ENCODE measurements around the gene KLHL29. TPM values are rescaled to one million over a fixed set of nuclear protein-coding genes. Genes with fewer than 3 reads are reported as not detected.
"Not testable (repeated sequence)": the region's sequence is repeated elsewhere in the genome, so short reads cannot be mapped to it uniquely, and the experiment has no call there.

Gene KLHL29
- total RNA-seq, 1 experiment from 2014 or later, result 3.4 TPM

DNA sequence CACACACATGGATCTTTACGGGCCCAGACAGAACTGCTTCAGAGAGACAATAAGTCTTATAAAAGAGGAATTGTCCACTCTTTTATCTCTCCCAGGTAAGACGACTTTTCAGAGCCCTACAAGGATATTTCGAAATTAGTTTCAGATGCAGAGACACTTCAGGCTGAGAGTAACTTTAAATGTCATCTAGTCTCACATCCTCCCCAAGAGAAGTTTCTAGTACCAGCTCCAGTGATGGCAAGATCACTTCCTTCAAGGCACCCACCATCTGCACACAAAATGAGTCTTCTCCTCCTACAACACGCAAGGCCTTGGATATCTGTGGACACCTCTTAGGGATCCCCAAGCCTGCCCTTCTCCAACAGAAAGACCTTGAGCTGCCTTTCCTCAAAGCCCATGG is 39.0 kb upstream of the KLHL29 start:
- DNase-seq, result no peak
- H3K4me2 ChIP-seq, result no peak overlapping the region
- H3F3A ChIP-seq (ENCODE audit: insufficient read depth, low read depth), result no peaks in the 10 kb centered on the region
- H3K27me3 ChIP-seq (ENCODE audit: insufficient read depth, low read depth), result peaks cover 89% of the 10 kb centered on the region
- intact Hi-C loops (cut with micrococcal nuclease; ENCODE audit: unreplicated experiment), result no loop called here
- H4K20me1 ChIP-seq (ENCODE audit: insufficient read depth), result no peaks in the 10 kb centered on the region
- no peaks in the 10 kb centered on the region; the same call in 1 of the 2 replicates for H3K9me3 ChIP-seq (ENCODE audit: insufficient read depth, low read depth)
- H3K4me1 ChIP-seq (replicated peaks; ENCODE audit: insufficient read depth), result no peaks in the 10 kb centered on the region
- no peak overlapping the region for H3K4me3 ChIP-seq
- no peaks in the 10 kb centered on the region for H3K9me2 ChIP-seq (ENCODE audit: insufficient read depth)
- H3K27ac ChIP-seq, result no peak overlapping the region
- CTCF ChIA-PET, result no interaction called here
- H3K36me3 ChIP-seq (ENCODE audit: low read depth), result no peaks in the 10 kb centered on the region
- TF ChIP-seq CTCF (conservative IDR thresholded peaks at IDR 0.05) (no peak), EZH2 (IDR thresholded peaks at IDR 0.05; ENCODE audit: low read depth) (no peak)
- H2AFZ ChIP-seq, result no peak overlapping the region
- no TSS peak for BruUV-seq (replicated peaks)
- POLR2A ChIA-PET (ENCODE audit: unreplicated experiment), result no interaction called here
- no peaks in the 10 kb centered on the region for H3K79me2 ChIP-seq (ENCODE audit: low read depth)

DNA sequence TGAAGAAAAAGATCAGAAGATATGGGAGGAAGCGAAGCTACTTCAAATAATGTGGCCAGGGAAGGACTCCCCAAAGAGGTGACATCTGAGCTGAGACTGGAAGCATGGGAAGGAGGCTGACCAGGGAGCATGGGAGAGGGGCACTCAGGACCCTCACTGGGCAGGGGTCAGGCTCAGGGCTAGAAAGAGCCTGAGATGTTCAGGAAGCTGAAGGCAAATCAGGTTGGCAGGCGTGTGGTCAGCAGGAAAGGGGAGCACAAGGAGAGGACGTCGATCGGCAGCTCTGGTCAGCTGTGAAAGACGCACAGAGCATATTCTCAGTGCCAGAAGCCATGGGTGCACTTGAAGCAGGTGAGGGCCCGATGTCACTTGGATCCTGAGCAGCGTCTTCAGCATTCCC is 38.2 kb upstream of the KLHL29 start:
- no peaks in the 10 kb centered on the region; the same call in 1 of the 2 replicates for H3K9me3 ChIP-seq (ENCODE audit: insufficient read depth, low read depth)
- H3K36me3 ChIP-seq (ENCODE audit: low read depth), result no peaks in the 10 kb centered on the region
- H3K4me1 ChIP-seq (replicated peaks; ENCODE audit: insufficient read depth), result no peaks in the 10 kb centered on the region
- no peaks in the 10 kb centered on the region for H3K9me2 ChIP-seq (ENCODE audit: insufficient read depth)
- no peak overlapping the region for H3K27ac ChIP-seq
- H2AFZ ChIP-seq, result no peak overlapping the region
- ChIA-PET CTCF (no interaction called here), POLR2A (ENCODE audit: unreplicated experiment) (no interaction called here)
- no peaks in the 10 kb centered on the region for H3K79me2 ChIP-seq (ENCODE audit: low read depth)
- no peaks in the 10 kb centered on the region for H3F3A ChIP-seq (ENCODE audit: insufficient read depth, low read depth)
- TF ChIP-seq CTCF (conservative IDR thresholded peaks at IDR 0.05), result no peak
- peaks cover 89% of the 10 kb centered on the region for H3K27me3 ChIP-seq (ENCODE audit: insufficient read depth, low read depth)
- no peaks in the 10 kb centered on the region for H4K20me1 ChIP-seq (ENCODE audit: insufficient read depth)
- no TSS peak for BruUV-seq (replicated peaks)
- no peak for DNase-seq
- no peak overlapping the region for H3K4me3 ChIP-seq
- intact Hi-C loops (cut with micrococcal nuclease; ENCODE audit: unreplicated experiment), result no loop called here
- H3K4me2 ChIP-seq, result no peak overlapping the region

DNA sequence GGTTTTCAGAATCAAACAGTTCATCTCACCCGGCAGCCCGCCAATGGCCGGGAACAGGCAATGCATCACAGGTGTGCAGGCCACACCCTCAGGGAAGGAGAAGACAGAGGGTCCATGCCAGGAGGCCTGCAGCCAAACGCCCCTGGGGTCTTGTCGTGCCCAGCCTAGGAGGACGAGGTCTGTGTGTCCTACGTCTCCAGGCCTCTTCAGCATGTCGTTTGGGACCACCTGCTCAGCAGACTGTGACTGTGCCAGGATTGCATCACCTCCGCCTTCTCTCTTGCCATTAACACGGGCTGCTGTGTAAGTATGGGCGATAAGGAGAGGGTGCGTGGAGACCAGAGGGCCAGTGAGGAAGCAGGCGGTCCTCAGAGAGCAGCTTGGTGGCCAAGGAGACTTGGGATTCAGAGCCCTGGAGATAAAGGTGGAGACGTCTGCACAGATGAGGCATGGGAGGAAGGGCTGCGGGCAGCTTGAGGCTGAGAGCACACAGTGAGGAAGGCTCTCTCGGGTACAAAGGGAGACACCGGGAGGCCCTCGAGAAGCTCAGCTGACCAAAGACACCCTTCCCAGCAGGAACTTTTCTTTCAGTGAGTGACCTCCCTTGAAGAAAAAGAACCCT is 37.4 kb upstream of the KLHL29 start:
- Histone ChIP-seq H3K79me2 (ENCODE audit: low read depth) (no peaks in the 10 kb centered on the region), H3K9me2 (ENCODE audit: insufficient read depth) (no peaks in the 10 kb centered on the region), H3K27me3 (ENCODE audit: insufficient read depth, low read depth) (peaks cover 89% of the 10 kb centered on the region), H3K4me3 (no peak overlapping the region), H4K20me1 (ENCODE audit: insufficient read depth) (no peaks in the 10 kb centered on the region), H3F3A (ENCODE audit: insufficient read depth, low read depth) (no peaks in the 10 kb centered on the region), H3K4me1 (replicated peaks; ENCODE audit: insufficient read depth) (no peaks in the 10 kb centered on the region), H3K27ac (no peak overlapping the region), H2AFZ (no peak overlapping the region), H3K4me2 (no peak overlapping the region), H3K36me3 (ENCODE audit: low read depth) (no peaks in the 10 kb centered on the region), H3K9me3 (ENCODE audit: insufficient read depth, low read depth) (no peaks in the 10 kb centered on the region; the same call in 1 of the 2 replicates)
- POLR2A ChIA-PET (ENCODE audit: unreplicated experiment), result no interaction called here
- no peak for TF ChIP-seq CTCF (conservative IDR thresholded peaks at IDR 0.05)
- no peak for TF ChIP-seq EZH2 (IDR thresholded peaks at IDR 0.05; ENCODE audit: low read depth)
- no TSS peak for BruUV-seq (replicated peaks)
- no peak for DNase-seq
- CTCF ChIA-PET, result no interaction called here
- intact Hi-C loops (cut with micrococcal nuclease; ENCODE audit: unreplicated experiment), result no loop called here

DNA sequence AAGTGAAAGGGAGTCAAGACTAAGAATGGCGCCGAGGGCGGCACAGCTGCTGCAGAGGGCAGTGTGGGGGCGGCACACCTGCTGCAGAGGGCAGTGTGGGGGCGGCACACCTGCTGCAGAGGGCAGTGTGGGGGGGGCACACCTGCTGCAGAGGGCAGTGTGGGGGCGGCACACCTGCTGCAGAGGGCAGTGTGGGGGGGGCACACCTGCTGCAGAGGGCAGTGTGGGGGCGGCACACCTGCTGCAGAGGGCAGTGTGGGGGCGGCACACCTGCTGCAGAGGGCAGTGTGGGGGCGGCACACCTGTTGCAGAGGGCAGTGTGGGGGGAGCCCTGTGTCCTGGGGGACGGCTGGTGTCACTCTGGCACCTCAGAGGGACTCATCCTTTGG is 36.9 kb upstream of the KLHL29 start:
- H3K9me3 ChIP-seq (ENCODE audit: insufficient read depth, low read depth); H3K4me2 ChIP-seq: not testable (repeated sequence)
- H3K27me3 ChIP-seq (ENCODE audit: insufficient read depth, low read depth), result peaks cover 89% of the 10 kb centered on the region

More for the DNA sequence above, 36.9 kb upstream of the KLHL29 start:
- H4K20me1 ChIP-seq (ENCODE audit: insufficient read depth); CTCF ChIA-PET; POLR2A ChIA-PET (ENCODE audit: unreplicated experiment); H3K9me2 ChIP-seq (ENCODE audit: insufficient read depth); H3K4me1 ChIP-seq (replicated peaks; ENCODE audit: insufficient read depth); H3K4me3 ChIP-seq; H3K79me2 ChIP-seq (ENCODE audit: low read depth); DNase-seq; intact Hi-C loops (cut with micrococcal nuclease; ENCODE audit: unreplicated experiment); BruUV-seq (replicated peaks); H3K27ac ChIP-seq; H3K36me3 ChIP-seq (ENCODE audit: low read depth); H3F3A ChIP-seq (ENCODE audit: insufficient read depth, low read depth); H2AFZ ChIP-seq: not testable (repeated sequence)
